ENCODE data around the gene AP3M1. TPM values are rescaled to one million over a fixed set of nuclear protein-coding genes. Genes with fewer than 3 reads are reported as not detected.

Gene AP3M1
- total and polyA plus RNA-seq, 8 donors = 5.1 to 21.2 (median 12.3) TPM

DNA sequence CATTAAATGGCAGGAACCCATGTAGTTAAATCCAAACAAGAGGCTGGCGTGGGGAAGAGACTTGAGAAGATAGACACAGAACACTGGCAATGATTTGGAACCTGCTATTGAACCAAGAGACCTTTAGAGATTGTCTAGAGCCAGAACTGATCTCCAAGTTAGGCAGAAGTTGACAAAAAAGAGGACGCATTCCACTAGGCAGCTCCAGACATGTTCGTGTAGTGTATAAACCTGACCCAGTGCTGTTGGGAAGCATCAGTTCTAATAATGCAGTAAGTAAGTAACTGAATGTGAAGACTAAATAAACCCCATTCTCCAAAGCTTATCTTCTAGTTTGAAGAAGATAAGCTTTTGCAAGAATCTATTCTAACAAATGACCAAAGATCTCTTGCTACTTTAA is 50.8 kb downstream of the AP3M1 start:
- ATAC-seq (no peak), DNase-seq (no peak), FAIRE-seq (no peak)
- TF ChIP-seq, protein P1, sequence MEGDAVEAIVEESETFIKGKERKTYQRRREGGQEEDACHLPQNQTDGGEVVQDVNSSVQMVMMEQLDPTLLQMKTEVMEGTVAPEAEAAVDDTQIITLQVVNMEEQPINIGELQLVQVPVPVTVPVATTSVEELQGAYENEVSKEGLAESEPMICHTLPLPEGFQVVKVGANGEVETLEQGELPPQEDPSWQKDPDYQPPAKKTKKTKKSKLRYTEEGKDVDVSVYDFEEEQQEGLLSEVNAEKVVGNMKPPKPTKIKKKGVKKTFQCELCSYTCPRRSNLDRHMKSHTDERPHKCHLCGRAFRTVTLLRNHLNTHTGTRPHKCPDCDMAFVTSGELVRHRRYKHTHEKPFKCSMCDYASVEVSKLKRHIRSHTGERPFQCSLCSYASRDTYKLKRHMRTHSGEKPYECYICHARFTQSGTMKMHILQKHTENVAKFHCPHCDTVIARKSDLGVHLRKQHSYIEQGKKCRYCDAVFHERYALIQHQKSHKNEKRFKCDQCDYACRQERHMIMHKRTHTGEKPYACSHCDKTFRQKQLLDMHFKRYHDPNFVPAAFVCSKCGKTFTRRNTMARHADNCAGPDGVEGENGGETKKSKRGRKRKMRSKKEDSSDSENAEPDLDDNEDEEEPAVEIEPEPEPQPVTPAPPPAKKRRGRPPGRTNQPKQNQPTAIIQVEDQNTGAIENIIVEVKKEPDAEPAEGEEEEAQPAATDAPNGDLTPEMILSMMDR (IDR thresholded peaks at IDR 0.05) = no peak
- Histone ChIP-seq H3K9me3 (no peaks in the 10 kb centered on the region), H3K4me1 (peaks cover 0 to 4% (median 3%) of the 10 kb centered on the region in 3 donors), H3K4me3 (no peak overlapping the region), H3K36me3 (peaks cover 0 to 42% (median 19%) of the 10 kb centered on the region in 3 donors), H3K27ac (no peak overlapping the region), H3K27me3 (no peaks in the 10 kb centered on the region)
- intact Hi-C loops (cut with DNase I) = no loop called here
- 94 to 95% methylated on average over 3 of the region's 3 CpGs for WGBS, 2 donors

DNA sequence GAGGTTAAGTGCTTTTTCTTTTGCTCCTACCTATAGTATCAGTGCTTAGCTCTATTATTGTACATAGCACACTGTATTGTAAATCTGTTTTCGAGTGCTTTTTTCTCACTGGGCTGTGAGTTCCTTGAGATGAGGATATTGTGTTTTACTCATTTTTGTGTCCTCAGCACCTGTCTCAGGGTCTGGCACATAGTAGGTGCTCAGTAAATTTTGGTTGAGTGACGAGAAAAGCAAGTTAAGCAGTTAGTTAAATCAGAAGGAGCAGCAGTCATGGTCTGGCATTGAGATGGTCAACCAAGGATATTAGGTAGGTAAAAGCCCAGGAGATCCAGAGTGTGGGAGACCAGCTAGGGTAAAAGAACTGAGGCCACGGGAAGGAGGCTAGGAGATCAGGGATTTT is 51.2 kb downstream of the AP3M1 start:
- peaks cover 0 to 4% (median 3%) of the 10 kb centered on the region in 3 donors for H3K4me1 ChIP-seq
- DNase-seq (no peak), FAIRE-seq (no peak), ATAC-seq (no peak)
- intact Hi-C loops (cut with DNase I) = no loop called here
- no peak overlapping the region for H3K4me3 ChIP-seq
- no peaks in the 10 kb centered on the region for H3K27me3 ChIP-seq
- peaks cover 0 to 42% (median 19%) of the 10 kb centered on the region in 3 donors for H3K36me3 ChIP-seq
- no peaks in the 10 kb centered on the region for H3K9me3 ChIP-seq
- TF ChIP-seq, protein P1 (IDR thresholded peaks at IDR 0.05) = no peak
- no peak overlapping the region for H3K27ac ChIP-seq
- 80 to 89% methylated on average over 3 of the region's 3 CpGs for WGBS, 2 donors

DNA sequence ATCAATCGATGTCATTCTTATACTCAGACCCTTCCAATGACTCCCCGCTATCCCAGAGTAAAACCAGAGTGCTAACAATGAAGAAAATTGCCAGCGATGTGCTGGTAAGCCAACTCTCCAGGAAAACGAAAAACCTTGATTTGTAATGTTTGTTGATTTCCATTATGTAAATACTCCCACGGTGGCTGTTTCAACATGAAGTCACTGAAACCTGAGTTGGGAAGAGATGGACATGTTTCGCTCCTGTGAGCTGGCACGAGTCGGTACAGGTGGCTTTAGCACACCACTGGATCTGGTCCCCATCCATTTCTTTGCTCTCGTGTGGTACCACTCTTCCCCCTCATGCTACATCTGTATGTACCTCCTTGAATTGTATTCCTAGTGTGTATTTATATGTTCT is 52.9 kb downstream of the AP3M1 start:
- Histone ChIP-seq H3K4me3 (no peak overlapping the region), H3K27ac (no peak overlapping the region), H3K9me3 (no peaks in the 10 kb centered on the region), H3K36me3 (peaks cover 0 to 37% (median 11%) of the 10 kb centered on the region in 3 donors), H3K4me1 (peaks cover 0 to 4% (median 3%) of the 10 kb centered on the region in 3 donors), H3K27me3 (no peaks in the 10 kb centered on the region)
- intact Hi-C loops (cut with DNase I) = no loop called here
- WGBS, 2 donors = 42 to 50% methylated on average over 9 of the region's 9 CpGs
- ATAC-seq (peak; percentile 77 to 84 (median 82)), FAIRE-seq (no peak), DNase-seq (peak in 1 of 6 donors; percentile 20)
- TF ChIP-seq, protein P1 (IDR thresholded peaks at IDR 0.05) = no peak

DNA sequence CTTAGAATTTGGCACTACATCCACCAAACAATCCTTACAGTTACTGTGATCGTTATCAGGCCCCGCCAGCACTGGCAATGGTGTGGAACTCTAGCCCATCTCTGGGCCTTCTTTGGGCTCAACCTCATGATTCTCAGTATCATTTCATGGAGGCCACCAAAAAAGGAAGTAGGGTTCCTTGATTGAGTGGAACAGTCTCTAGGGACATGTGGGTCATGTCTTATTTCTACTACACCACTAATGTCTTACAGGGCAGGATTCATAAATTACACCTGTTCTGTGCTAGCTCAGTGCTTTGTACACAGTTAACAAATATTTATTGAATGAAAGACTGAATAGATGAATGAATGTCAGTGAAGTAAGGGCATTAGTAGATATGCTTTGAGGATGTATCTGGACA is 53.9 kb downstream of the AP3M1 start:
- no peaks in the 10 kb centered on the region for H3K9me3 ChIP-seq
- ATAC-seq (no peak), FAIRE-seq (no peak), DNase-seq (no peak)
- WGBS, 2 donors = 98% methylated on average over 2 of the region's 2 CpGs
- no peak overlapping the region for H3K4me3 ChIP-seq
- no peaks in the 10 kb centered on the region for H3K27me3 ChIP-seq
- H3K27ac ChIP-seq = no peak overlapping the region
- peaks cover 0 to 4% (median 3%) of the 10 kb centered on the region in 3 donors for H3K4me1 ChIP-seq
- peaks cover 0 to 37% (median 6%) of the 10 kb centered on the region in 3 donors for H3K36me3 ChIP-seq
- TF ChIP-seq, protein P1 (IDR thresholded peaks at IDR 0.05) = no peak
- intact Hi-C loops (cut with DNase I) = no loop called here

DNA sequence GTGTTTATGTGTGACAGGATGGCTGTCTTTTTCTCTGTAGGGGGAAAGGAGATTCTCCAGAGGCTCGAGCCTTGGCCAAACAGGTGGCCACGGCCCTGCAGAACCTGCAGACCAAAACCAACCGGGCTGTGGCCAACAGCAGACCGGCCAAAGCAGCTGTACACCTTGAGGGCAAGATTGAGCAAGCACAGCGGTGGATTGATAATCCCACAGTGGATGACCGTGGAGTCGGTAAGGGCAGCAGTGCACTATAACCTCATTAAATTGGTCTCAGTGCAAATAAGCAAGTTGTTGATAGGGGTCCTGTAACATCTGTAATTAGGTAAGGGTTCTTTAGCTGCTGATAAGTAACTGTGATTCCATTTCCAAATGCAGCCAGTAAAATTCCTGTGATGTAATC is 56.4 kb downstream of the AP3M1 start:
- no peak for DNase-seq
- TF ChIP-seq, protein P1 (IDR thresholded peaks at IDR 0.05) = no peak
- intact Hi-C loops (cut with DNase I) = no loop called here
- H3K27ac ChIP-seq = no peak overlapping the region
- H3K9me3 ChIP-seq = no peaks in the 10 kb centered on the region
- peaks cover 0 to 4% (median 3%) of the 10 kb centered on the region in 3 donors for H3K4me1 ChIP-seq
- no peak for FAIRE-seq
- H3K36me3 ChIP-seq = peaks cover 0 to 45% (median 5%) of the 10 kb centered on the region in 3 donors
- H3K27me3 ChIP-seq = no peaks in the 10 kb centered on the region
- WGBS, 2 donors = 88 to 90% methylated on average over 7 of the region's 7 CpGs
- H3K4me3 ChIP-seq = no peak overlapping the region
- ATAC-seq = no peak

All from pancreas (tissue), 10 donors.